Amniotic stem cell (primary cell): ENCODE data around the gene TMEM95.
"Not testable (repeated sequence)": the region's sequence is repeated elsewhere in the genome, so short reads cannot be mapped to it uniquely, and the experiment has no call there.

ENCODE experiments used
- DNase-seq: peaks from one replicate; lab custom pipeline; 2025; lab: John Stamatoyannopoulos, UW

Gene TMEM95

DNA sequence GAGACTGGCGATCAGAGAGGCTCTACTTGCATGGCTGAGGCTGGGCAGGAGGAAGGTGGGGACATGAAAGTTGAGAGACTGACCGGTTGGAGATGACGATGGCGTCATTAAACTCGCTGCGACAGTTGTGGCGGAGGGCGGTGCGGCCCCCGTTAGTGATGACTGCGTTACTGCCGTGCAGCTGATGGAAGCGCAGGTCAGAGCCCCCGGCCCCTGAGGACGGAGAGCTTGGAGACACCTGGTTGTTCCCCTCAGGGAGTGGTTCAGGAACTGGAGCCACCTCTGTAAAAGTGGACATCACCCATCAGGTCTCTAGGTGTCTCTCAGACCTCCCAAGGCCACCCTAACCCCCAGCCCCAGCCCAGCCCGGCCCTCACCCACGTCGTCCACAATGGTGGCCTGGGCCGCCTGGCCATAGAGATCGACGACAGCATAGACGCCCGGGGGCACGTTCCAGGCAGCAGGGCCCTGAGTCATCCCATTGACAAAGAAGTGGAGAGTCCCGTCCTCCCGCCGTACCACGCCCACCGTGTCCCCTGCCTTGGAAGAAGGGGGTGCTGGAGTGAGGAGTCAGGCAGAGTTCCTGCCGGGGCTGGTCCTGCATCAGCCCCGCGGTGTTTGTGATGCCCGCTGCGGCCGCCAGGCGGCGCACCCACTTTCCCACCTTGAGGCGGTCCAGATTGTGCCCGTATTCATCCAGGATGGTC lies 31.1 kb upstream of the TMEM95 start:
- no peak for DNase-seq

DNA sequence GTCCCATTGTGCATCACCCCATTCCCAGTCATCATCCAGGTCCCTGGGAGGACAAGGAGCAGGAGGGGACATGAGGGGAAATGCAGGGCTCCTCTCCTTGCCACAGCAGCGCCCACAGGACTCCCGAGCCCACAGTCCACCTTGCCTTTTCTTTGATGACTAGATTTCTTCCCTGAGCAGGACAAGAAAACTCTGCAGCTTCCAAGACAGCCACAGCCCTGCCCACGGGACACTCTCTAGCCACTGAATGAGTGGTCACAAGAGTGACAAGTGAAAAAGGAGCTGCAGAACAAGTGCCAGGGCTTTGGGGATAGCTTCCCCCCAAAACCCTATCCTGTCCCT lies 30.5 kb upstream of the TMEM95 start:
- no peak for DNase-seq

DNA sequence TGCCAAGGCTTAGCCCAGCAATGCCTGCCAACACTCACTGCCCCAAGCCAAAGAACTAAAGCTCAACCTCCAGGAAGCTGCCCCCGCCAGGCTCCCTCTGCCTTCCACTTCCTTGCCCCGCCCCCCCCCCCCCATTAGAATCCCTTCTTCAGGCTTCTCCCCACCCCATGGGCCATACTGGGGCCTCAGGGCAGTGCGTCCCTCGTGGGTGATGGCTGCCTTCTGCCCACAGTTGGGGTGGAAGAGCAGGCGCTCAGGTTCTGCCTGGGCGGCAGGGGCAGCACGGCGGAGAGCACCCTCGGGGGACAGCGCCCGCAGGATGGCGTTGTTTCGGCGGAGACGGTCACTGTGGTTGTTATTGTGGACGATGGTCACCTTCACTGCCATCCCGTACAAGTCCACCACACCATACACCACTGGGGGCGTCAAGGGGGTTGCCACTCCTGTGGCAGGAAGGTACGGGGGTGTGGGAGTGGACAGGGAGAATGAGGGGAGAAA lies 29.9 kb upstream of the TMEM95 start:
- no peak for DNase-seq

DNA sequence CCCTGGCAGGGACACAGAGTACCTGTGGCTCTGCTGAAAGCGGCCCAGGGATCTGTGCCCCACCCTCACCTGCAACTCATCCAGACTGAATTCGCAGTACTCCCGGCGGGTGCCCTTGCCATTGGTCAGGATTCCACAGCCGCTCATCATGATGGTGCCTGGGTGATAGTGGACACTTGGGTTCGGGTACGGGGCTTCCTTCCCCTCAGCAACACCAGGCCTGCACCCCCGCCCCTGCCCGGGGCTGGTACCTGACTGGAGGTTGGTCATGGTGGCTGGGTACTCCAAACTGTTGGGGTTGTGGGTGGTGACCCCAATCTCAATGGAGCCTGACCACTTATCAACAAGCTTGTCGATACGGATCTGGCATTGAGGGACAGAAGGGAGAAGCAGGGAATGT lies 28.8 kb upstream of the TMEM95 start:
- DNase-seq, result no peak

DNA sequence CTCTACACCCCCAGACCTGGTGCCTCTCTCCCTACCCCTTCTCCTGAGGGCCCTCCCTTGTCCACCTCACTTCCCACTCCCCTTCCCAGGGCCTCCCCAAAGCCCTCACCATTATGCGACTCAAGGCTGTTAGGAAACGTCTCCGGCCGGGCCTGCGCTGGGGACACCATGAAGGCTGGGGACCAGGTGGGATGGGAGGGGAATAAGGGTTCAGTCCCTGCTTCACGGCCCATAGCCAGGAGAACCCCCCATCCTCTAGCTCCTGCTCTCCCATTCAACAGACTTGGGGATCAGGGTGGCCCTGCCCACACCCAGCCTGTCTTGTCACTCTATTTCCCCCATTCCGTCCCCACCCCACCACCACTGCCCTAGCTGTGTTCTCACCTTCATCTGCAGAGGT lies 27.9 kb upstream of the TMEM95 start:
- DNase-seq, result no peak

DNA sequence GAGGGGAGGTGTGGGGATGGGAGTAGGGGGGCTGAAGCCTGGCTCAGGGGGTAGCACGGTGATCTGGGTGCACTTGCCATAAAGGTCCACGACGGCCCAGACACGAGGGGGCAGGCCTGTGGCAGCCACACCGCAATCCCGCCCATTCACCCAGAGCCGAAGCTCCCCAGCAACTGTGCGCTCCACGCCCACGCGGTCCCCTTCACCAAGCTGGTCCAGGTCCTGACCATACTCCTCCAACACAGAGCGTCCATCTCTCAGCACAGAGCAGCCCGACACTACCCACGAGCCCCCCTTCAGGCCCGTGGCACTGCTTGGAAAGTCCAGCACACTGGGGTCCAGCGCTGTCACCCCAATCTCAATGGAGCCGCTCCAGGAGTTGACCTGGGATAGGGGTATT lies 27.5 kb upstream of the TMEM95 start:
- no peak for DNase-seq

DNA sequence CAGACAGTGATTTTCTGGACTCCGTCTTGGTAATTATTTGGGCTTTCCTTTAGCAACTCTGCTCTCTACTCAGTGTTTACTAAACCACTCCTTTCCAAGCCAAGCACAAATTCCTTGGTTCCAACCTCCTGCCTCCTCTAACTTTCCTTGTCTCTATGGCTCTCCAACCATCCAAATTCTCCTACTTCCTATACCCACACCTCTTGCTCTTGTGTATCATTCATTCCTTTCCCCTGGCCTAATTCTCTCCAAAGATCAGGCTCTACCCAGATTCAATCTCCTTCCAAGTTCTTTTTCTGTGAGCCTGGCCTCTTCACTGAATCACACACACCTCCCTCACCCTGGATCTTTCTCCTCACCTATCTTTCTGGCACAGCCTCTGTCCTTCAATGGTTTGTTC lies 26.9 kb upstream of the TMEM95 start:
- no peak for DNase-seq

DNA sequence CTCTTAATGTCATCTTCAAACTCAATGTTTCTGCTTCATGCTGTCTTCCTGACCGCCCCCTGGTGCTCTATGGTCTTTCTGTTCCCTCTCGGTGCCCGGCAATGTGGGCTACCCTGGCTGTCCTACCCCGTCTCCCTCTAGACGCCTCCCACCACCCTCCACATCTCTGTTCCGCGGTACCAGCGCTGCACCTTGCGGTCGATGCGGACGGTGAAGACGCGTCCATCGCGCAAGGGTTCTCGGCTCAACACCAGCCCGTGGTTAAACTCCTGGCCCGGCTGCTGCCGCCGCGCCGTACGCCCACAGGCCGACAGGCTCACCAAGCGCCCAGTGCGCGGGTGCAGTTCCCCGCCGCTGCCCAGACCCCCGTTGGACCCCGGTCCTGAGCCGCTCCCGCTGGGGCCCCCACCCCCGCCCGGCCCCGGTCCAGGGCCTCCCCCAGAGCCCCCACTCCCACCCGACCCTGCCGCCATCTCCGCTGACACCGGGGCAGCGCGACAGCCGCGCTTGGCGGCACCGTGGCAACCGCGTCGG lies 26.0 kb upstream of the TMEM95 start, which contains the start of gene NEURL4:
Gene NEURL4, minus strand, starts transcription at position 496 of the 534 bp plus-strand sequence. Its CDS starts 23 bp downstream, at position 473.
- peak; percentile 45 for DNase-seq

DNA sequence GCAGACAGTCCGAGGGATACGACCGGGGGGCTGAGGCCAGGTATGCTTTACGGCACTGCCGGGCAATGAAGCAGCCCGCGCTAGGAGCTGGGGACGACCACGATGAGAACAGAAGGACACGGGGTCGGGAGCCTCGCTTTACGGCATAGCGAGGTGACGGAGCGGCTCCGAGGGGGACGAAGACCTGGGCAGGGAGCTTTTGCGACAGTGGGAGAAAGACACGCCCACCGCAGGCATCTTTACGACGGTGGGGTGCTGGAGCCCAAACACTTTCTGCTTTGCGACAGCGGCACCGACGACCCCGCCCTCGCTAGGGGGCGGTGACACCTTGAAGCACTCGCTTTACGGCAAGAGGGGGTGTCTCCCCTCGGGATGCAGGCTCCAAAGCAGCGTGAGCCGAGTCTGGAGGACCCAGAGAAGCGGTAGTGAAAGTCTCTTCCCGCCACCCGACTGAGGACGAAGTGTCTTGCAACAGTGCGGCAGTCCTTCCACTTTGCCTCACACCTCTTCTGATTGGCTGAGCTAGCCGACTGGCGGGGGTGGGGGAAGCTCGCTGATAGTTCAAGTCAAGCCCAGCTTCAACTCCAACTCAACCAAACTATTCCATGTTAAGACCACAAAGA lies 25.5 kb upstream of the TMEM95 start:
- peak; percentile 98 for DNase-seq

DNA sequence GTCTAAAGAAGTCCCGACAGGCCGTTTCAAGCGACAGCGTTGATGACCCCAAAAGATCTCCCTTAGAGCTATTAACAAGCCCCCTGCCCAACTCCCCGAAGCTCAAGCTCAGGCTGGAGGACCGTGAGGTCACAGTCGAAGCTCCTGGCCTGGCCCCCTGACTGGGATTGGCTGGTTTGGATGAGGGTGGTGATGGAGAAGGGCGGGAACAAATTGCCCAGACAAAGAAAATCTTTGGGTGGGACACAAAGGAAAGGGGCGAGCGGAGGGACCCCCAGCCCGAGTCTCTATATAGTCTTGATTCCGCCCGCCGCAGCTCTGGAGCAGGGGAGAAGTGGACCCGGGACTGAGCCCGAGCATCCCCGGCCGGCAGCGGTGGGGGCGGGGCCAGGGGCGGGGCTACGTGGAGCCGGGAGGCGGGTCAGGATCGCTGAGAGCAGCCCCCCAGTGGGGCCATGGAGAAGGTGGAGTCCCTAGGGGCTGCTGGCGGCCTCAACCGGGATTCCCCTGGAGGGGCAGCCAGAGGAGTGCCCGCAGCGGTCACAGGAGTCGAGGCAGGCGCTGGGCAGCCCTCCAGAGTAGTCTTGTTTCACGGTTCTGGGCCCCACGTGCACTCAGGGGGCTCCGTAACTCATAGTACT lies 24.8 kb upstream of the TMEM95 start:
- DNase-seq, result peak; percentile 67

DNA sequence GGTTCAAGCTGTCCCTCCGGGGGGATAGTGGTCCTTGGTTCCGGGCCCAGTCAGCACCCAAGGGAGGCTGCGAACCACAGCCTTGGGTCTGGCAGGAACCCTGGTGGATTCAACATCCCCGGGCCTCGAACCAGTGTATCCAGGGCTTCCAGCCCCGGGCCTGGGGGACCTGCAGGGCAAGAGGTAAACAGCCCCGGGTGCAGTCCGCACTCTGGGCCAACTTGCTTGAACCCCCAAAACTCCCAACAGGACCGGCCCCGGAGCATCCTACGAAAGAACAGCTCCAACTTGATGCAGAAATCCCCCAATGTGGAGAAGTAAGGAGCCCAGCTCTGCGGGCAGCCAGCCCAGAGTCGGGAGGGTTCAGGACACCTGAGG lies 24.3 kb upstream of the TMEM95 start:
- DNase-seq, result no peak

DNA sequence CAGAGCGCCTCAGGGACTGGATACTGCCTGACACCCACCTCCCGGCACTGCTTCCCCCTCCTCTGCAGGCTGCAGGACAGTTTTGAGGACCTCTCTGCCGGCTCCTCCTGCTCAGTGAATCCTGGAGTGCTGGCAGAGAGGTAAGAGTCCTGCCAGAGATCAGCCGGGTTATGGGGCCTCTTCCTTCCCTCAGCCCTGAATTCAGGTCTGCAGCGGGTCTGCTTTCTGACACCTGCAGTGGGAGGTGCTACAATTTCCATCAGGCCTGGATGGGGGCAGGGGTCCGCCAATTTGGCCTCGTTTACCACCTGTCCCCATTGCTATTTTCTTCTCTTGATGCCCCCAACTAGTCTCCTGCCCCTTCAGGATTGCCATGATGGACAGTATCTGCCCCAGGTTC lies 22.8 kb upstream of the TMEM95 start:
- no peak for DNase-seq

DNA sequence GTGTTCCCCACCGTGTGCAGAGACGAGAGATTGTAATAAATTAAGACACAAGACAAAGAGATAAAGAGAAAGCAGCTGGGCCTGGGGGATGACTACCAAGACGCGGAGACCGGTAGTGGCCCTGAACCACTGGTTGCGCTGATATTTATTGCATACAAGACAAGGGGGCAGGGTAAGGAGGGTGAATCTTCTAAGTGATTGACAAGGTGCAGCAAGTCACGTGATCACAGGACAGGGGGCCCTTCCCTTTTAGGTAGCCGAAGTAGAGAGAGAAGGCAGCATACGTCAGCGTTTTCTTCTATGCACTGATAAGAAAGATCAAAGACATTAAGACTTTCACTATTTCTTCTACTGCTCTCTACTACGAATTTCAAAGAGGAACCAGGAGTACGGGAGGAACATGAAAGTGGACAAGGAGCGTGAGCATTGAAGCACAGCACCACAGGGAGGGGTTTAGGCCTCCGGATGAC lies 22.3 kb upstream of the TMEM95 start:
- DNase-seq, result not testable (repeated sequence)

DNA sequence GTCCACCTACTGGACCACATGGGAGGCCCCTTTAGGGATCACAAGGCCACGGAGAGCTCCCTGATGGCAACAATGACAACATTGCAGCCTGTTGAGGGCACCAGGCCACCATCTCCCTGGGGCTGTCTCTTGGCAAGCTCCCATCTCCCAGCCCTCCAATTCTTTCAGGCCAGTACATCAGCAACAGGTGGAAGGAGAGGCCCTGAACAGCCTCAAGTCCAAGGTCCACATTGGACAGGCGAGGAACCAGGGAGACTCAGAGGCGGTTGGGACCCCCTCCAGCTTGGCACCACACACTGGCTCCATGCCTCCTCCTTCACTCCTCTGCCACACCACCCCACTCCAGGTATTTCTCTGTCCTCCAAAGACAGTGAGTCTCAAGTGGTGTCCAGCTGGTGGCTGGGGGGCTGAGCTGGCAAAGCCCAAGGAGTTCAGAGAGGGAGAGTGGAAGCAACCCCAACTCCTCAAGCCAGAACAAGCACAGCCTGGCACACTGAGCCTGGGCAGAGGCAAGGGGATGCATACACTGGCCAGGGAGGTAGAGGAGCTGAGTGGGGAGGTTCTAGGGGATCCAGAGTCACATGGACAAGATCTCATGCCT lies 19.9 kb upstream of the TMEM95 start:
- DNase-seq, result no peak

DNA sequence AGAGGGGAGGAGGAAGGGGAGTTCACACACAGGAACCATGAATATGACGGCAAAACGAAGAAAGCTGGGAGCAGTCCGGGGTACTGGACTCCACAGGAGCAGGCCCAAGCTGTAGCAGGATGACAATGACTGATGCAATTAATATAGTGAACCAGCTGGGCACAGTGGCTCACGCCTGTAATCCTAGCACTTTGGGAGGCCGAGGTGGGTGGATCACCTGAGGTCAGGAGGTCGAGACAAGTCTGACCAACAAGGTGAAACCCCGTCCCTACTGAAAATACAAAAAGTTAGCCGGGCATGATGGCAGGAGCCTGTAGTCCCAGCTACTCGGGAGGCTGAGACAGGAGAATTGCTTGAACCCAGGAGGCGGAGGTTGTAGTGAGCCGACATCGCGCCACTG lies 19.2 kb upstream of the TMEM95 start:
- not testable (repeated sequence) for DNase-seq

DNA sequence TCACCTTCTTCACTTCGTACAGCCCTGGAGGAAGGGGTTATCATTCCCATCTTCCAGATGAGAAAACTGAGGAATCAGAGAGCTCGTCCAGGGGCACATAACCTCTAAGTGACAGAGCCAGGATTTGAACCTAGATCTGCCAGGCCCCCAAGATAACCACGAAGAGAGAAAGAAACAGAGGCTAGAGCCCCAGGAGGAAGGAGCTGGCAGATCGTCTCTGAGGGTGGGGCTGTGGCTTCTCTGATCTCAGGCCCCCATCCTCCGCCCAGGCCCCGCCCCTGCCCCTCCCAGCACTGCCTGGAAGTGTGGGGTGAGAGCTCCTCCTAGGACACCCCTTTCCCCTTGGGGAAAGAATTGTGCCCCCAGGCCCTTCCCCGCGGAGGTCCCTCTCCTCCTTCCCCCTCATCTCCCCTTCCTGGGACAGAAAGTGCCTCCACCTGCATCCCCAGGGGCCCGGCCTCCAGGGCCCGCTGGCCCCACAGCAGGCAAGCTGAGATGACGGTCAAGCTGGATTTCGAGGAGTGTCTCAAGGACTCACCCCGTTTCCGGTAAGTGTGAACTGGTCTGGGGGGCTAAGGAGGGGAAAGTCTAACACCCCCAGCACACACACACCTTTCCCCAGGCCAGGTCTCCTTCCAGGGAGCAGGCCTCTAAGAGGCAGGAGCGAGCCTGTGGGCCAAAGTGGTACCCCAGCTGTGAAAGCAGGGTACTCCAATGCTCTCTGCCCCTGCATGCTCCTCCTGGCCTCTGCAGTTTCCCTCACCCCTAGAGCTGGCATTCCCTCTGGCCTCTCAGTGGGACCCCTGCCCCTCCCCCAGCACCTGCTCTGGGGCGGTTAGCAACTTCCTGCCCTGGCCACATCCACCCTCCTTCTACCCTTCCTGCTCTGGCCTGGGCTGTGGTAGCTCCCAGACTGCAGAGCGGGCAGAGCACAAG lies 18.4 kb upstream of the TMEM95 start, which contains the start of gene ACAP1:
Gene ACAP1, plus strand, starts transcription at position 290 of the 936 bp plus-strand sequence. Its CDS starts 206 bp downstream, at position 496.
- DNase-seq, result no peak

DNA sequence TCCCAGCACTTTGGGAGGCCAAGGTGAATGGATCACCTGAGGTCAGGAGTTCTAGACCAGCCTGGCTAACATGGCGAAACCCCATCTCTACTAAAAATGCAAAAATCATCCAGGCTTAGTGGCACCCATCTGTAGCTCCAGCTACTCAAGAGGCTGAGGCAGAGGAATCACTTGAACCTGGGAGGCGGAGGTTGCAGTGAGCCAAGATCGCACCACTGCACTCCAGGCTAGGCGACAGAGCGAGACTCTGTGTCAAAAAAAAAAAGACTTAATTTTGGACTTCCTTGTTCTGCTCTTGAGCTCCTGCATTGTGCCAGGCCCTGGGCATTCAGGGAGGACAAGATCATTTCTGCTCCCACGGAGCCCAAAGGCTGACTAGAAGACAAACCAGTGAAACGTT lies 17.4 kb upstream of the TMEM95 start:
- not testable (repeated sequence) for DNase-seq

DNA sequence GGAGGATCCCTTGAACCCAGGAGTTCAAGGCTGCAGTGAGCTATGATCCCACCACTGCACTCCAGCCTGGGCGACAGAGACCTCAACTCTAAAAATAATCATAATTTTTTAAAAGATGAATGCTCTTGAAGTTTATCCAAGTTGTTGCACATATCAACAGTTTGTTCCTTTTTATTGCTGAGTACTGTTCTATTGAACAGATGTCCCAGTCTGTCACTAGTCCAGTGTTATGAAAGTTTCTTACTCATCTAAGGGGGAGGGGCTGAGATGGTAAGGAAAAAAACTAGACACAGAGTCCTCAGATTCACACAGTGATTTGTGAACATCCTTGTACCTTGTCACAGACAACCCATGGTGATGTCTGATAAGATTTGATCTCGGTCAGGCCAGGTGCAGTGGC lies 14.8 kb upstream of the TMEM95 start:
- DNase-seq, result no peak

DNA sequence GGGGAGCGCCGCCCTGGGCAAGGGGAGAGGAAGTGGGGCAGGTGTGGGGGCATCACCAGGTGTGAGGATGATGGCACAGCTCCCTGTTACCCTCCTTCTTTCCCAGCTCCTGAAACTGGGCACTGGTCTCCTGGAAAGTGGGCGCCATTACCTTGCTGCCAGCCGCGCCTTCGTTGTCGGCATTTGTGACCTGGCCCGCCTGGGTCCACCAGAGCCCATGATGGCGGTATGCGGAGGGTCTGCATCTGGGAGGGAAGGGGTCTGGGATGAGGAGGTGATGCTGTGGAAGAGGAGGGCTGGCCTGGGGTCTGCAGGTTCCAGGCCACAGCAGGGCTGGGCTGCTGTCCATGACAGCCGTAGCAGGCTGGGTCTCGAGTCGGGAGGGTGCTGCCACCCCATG lies 13.1 kb upstream of the TMEM95 start:
- DNase-seq, result no peak

DNA sequence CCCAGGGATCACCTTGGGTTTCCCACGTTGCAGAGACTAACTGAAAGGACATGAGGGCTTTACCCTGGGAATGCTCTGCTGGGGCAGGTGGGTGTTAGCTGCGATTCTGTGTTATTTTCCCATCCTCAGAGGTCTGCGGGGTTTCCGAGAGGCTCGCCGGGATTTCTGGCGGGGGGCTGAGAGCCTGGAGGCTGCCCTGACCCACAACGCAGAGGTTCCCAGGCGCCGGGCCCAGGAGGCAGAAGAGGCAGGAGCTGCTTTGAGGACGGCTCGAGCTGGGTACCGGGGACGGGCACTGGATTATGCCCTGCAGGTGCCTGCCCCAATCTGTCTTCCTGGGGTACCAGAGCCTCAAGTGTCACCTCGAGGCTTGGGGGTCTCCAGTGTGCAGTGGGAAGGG lies 11.7 kb upstream of the TMEM95 start:
- no peak for DNase-seq
